Stimulated activated CD4-positive, alpha-beta T cell treated with anti-CD3 and anti-CD28 coated beads, Interleukin-15, amount 100 ng/mL, for 1 hour (primary cell): ENCODE measurements around the gene ZNF583.

Experiments
- DNase-seq, 2 donors: peaks; one replicate each; pipeline ENCODE4 v3.0.0-alpha.2; 2020; ENCODE audit warnings: low read depth in 1 of 2, low spot score in 1 of 2

Gene ZNF583

GRCh38 chr19:56403764-56404704, at the start of gene ZNF583:
TSS of gene ZNF583 (plus strand) at chr19:56404332. CDS start at chr19:56407115, 2,783 bp downstream.
- peak; percentile 81 to 85 for DNase-seq

GRCh38 chr19:56355517-56355916, 48.6 kb upstream of the ZNF583 start:
- no peak for DNase-seq

- DNase-seq = no peak
Observed at GRCh38 chr19:56356944-56357343, 47.2 kb upstream of the ZNF583 start.

DNA sequence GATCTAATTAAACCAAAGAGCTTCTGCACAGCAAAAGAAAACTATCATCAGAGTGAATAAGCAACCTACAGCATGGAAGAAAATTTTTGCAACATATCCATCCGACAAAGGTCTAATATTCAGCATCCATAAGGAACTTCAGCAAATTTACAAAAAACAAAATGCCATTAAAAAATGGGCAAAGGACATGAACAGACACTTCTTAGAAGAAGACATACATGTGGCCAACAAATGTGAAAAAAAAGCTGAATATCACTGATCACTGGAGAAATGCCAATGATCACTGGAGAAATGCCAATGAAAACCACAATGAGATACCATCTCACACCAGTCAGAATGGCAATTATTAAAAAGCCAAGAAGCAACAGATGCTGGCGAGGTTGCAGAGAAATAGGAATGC, 43.3 kb upstream of the ZNF583 start:
- no peak for DNase-seq

GRCh38 chr19:56367829-56368711, 36.1 kb upstream of the ZNF583 start:
- DNase-seq = peak; percentile 50 to 63

GRCh38 chr19:56369886-56370676, 34.1 kb upstream of the ZNF583 start:
- DNase-seq = no peak

- DNase-seq = no peak
Observed at GRCh38 chr19:56372281-56372680, 31.9 kb upstream of the ZNF583 start.

DNA sequence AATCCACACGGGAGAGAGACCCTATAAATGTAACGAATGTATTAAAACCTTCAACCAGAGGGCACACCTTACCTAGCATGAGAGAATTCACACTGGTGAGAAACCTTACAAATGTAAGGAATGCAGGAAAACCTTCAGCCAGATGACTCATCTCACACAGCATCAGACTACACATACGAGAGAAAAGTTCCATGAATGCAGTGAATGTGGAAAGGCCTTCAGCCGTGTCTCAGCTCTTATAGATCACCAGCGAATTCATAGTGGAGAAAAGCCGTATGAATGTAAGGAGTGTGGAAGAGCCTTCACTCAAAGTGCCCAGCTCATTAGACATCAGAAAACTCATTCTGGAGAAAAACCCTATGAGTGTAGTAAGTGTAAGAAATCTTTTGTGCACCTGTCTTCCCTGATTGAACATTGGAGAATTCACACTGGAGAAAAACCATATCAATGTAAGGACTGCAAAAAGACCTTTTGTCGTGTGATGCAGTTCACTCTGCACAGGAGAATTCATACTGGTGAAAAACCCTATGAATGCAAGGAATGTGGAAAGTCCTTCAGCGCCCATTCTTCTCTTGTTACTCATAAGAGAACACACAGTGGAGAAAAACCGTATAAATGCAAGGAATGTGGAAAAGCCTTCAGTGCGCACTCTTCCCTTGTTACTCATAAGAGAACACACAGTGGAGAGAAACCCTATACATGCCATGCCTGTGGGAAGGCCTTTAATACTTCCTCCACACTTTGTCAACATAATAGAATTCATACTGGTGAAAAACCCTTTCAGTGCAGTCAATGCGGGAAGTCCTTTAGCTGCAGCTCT, 26.8 kb upstream of the ZNF583 start:
- DNase-seq = no peak

GRCh38 chr19:56383826-56384605, 20.1 kb upstream of the ZNF583 start:
- DNase-seq = no peak

- DNase-seq = peak; percentile 79 to 80
Observed at GRCh38 chr19:56393119-56394012, 10.8 kb upstream of the ZNF583 start, which contains the start of gene ZNF582. TSS of gene ZNF582 (minus strand) at chr19:56393534. CDS start at chr19:56391752, 1,782 bp downstream.

DNA sequence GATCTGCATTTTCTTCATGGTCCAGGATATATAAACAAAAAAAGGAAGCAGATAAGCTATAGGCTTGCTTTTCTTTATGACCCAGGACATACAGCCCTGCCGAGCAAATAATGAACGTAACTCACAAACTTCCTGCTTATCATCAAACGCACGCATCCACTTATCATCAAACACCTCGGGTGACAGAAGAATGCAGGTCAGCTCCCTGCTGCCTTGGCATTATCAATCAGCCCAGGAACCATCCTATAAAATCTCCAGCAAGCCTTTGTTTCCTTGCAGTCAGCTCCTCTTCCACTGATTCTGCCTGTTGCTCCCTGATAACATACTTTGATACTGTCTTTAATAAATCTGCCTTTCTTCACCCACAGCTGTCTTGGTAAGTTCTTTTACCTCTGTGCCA, 5.3 kb upstream of the ZNF583 start:
- DNase-seq = no peak

GRCh38 chr19:56400485-56400884, 3.6 kb upstream of the ZNF583 start:
- DNase-seq = no peak

DNA sequence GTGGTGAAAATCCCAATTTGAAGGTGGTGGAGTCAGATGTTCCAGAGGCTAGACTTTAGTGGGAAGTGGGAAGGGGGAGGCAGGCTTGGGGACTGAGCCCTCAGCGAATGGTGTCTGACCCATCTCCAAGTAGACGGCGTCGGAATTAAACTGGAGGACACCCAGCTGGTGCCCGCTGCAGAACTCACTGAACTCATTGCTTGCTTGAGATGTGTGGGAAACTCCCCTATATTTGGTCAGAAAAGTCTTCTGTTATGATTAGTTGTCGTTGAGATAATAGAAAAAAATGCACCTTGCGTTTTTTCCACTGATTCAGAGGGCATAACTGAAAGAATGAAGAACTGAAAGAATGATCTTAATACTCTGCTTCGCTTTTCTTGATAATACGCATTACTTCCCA, 871 bp upstream of the ZNF583 start:
- DNase-seq = no peak

GRCh38 chr19:56404705-56405056, 549 bp downstream of the ZNF583 start:
- DNase-seq = no peak

DNA sequence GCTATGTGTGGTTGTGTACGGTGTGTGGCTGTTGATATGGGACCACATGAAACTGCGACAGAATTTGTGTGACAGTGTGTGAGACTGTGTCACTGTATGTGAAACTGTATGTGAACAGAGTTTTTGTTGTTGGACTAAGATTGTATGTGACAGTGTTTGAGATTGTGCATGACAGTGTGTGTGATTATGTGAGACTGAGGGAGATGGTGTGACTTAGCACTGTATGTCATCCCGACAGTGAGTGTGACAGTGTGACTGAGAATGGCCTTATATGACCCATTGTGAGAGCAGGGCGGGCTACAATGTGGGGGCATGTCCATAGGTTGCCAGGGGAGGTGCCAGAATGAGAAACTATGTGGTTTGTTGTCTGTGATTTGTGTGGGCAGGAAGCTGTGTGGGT, 930 bp downstream of the ZNF583 start:
- no peak for DNase-seq

DNA sequence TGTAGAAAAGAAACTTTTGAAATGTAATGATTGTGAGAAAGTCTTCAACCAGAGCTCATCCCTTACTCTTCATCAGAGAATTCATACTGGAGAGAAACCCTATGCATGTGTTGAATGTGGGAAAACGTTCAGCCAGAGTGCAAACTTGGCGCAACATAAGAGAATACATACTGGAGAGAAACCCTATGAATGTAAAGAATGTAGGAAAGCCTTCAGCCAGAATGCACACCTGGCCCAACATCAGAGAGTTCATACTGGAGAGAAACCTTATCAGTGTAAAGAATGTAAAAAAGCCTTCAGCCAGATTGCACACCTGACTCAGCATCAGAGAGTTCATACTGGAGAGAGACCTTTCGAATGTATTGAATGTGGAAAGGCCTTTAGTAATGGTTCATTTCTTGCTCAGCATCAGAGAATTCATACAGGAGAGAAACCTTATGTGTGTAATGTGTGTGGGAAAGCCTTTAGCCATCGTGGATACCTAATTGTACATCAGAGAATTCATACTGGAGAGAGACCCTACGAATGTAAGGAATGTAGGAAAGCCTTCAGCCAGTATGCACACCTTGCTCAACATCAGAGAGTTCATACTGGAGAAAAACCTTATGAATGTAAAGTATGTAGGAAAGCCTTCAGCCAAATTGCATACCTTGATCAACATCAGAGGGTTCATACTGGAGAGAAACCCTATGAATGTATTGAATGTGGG, 19.3 kb downstream of the ZNF583 start:
- DNase-seq = no peak

- DNase-seq = no peak
Observed at GRCh38 chr19:56423985-56424353, 19.8 kb downstream of the ZNF583 start.
